GM13977 (cell line): ENCODE data around the gene SH2B3.

Experiments used
- DNase-seq: peaks from one replicate; pipeline ENCODE4 v3.0.0; 2012; ENCODE audit warnings: low spot score
- CTCF ChIP-seq: IDR thresholded peaks from 2 replicates; pipeline ENCODE4 v1.5.1; 2012; ENCODE audit warnings: mild to moderate bottlenecking, control low read depth; ENCODE audit not compliant: insufficient read depth; ENCODE audit errors: extremely low read depth, missing control alignments
- in situ Hi-C: fragments of 300-500 bp; cut with MboI; formaldehyde crosslinking; loops from one replicate; pipeline ENCODE4 v1.12.0; 2022; ENCODE audit warnings: low sequenced_read_pairs, low pct_unique_long_range_greater_than_20kb, mixed read lengths, inconsistent platforms; ENCODE audit not compliant: unreplicated experiment

SH2B3 gene

GRCh38 chr12:111440152-111440551 is 34.4 kb downstream of the SH2B3 start:
- DNase-seq = no peak
- in situ Hi-C loops = no loop called here
- TF ChIP-seq CTCF = no peak

DNA sequence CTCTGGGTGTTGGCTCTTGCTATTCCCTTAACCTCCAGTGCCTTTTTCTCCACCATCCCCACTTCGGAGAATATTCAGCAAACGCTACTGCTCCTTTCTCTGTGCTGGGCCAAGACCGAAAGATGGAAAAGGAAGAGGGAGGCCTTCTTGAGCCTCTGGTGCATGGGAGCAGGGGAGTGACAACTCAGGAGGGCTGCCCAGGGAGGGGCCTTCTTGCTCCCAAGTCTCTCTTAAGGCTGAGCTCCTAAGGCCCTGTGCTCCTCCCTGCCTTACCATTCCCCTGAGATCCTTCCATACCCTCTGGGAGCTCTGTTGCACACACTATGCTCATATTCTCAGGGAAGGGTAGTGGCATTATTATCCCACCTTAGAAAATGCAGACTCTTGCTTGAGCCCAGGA is 34.9 kb downstream of the SH2B3 start:
- in situ Hi-C loops = no loop called here
- TF ChIP-seq CTCF = no peak
- no peak for DNase-seq

DNA sequence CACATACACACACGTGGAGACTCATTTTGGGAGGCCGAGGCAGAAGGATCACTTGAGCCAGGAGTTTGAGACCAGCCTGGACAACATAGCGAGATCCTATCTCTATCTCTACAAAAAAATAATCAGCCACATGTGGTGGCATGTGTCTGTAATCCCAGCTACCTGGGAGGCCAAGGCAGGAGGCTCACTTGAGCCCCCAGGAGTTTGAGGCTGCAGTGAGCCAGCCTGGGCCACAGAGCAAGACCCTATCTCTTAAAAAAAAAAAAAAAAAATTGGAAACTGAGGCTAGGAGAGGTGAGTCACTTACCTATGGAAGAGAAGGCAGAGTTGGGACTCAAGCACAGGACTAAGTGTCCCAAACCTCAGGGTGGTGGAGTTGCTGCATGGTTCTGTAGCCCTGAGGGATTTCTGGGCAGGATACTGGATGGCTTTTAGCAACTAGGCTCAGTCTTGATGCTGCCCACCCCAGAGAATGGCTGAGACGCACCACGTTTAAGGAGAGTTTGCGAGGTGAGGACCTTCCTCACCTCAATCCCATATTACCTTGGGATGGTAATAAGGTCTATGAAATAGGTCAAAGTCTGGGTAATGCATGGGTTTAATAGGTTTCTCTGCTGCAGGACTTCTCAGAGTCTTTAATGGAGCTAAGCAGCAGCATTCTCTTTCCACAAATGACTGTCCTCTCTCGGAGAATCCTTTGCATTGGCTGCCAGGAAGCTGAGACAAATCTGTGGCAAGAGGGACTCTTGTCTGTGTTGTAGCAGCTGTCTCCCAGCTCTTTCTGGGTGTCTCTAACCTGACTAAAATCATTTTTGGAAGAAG is 35.6 kb downstream of the SH2B3 start:
- in situ Hi-C loops = no loop called here
- TF ChIP-seq CTCF = no peak
- no peak for DNase-seq

GRCh38 chr12:111442301-111443045 is 36.8 kb downstream of the SH2B3 start:
- TF ChIP-seq CTCF = no peak
- DNase-seq = no peak
- in situ Hi-C loops = no loop called here

DNA sequence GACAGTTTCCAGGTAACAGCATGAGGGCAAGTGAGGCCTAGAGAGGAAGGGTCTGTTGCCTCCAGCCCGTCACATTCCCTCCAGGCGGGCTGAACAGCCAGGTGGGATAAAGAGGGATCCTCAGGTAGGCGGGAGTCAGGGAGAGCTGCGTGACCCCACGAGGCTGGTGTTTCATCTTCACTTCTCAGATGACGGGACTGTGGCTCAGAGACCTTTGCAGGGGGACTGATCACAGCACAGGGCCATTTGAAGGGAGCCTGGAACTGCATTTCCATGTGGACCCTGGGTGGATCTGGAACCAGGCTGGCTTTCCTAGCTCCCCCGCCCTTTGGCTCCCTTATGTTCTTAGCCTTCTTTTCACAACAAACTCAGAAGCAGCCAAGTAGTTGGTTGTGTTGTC is 37.4 kb downstream of the SH2B3 start:
- DNase-seq = no peak
- TF ChIP-seq CTCF = no peak
- in situ Hi-C loops = no loop called here

DNA sequence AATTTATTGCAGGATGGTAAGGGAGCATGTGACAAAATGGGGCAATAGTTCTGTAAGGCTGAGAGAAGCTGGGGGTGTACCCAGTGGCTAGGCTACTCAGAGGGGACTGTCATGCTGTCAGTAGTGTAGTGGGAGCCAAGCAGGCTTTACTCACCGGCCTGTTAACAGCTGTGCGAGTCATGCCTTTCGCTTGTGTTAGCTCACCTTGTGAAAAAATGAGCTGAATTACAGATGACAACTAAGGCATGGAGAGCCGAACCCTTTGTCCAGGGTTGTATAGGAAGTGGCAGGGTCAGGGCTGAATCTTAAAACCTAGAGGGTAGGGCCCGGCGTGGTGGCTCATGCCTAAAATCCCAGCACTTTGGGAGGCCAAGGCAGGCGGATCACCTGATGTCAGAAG is 37.9 kb downstream of the SH2B3 start:
- TF ChIP-seq CTCF = no peak
- in situ Hi-C loops = no loop called here
- DNase-seq = no peak
